Sigmoid colon (tissue), 4 donors: Measurements from ENCODE around the gene POC1B.

Source experiments
- EP300 ChIP-seq, 4 donors: sonication (generic); formaldehyde crosslinking; IDR thresholded peaks; one replicate each; pipeline ENCODE4 v1.6.1; 2017; ENCODE audit warnings: antibody characterized with exemption in 4 of 4
- POLR2A ChIP-seq, 2 donors: fragments of 450-650 bp; IDR thresholded peaks; one replicate each; pipeline ENCODE4 v1.6.1; 2016; ENCODE audit warnings: antibody characterized with exemption in 2 of 2, mild to moderate bottlenecking in 2 of 2, moderate library complexity in 2 of 2
- POLR2AphosphoS5 ChIP-seq, 4 donors: sonication (generic); formaldehyde crosslinking; IDR thresholded peaks; one replicate each; pipeline ENCODE4 v1.6.1; 2017; ENCODE audit warnings: antibody characterized with exemption in 4 of 4
- TF ChIP-seq, protein P1 (sequence below), 4 experiments: fragments of 450-650 bp in 3 of 4; fragments of 200-600 bp in 1 of 4; IDR thresholded peaks; one replicate each; pipeline ENCODE4 v1.5.1; 2016 to 2019; ENCODE audit warnings: antibody characterized with exemption in 4 of 4, mild to moderate bottlenecking in 3 of 4, moderate library complexity in 2 of 4

DNA sequence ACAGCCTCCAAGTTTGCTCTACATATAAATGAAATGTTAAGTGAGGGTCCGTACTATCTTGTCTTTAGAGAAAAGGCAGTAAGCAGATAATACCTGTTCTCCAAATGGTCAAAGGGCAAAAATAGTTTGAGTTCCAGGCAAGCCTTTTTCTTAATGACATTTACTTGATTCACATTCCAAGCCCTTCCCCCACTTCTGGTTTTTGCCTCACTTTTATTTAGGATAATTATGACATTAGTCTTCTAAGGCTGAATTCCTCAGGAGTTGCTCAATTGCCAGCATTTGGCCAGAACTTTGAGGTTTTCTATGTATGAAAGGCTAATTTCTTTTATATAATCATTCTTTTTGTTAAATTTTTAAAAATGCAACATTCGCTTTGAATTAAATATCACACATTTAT is 111.0 kb downstream of the POC1B start:
- TF ChIP-seq, protein P1, sequence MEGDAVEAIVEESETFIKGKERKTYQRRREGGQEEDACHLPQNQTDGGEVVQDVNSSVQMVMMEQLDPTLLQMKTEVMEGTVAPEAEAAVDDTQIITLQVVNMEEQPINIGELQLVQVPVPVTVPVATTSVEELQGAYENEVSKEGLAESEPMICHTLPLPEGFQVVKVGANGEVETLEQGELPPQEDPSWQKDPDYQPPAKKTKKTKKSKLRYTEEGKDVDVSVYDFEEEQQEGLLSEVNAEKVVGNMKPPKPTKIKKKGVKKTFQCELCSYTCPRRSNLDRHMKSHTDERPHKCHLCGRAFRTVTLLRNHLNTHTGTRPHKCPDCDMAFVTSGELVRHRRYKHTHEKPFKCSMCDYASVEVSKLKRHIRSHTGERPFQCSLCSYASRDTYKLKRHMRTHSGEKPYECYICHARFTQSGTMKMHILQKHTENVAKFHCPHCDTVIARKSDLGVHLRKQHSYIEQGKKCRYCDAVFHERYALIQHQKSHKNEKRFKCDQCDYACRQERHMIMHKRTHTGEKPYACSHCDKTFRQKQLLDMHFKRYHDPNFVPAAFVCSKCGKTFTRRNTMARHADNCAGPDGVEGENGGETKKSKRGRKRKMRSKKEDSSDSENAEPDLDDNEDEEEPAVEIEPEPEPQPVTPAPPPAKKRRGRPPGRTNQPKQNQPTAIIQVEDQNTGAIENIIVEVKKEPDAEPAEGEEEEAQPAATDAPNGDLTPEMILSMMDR (IDR thresholded peaks at IDR 0.05) = no peak
- TF ChIP-seq POLR2AphosphoS5 (IDR thresholded peaks at IDR 0.05) (no peak), POLR2A (IDR thresholded peaks at IDR 0.05) (no peak), EP300 (IDR thresholded peaks at IDR 0.05) (no peak)
